ENCODE results near the gene FAM98C.
A peak's percentile ranks its signal among the peaks of the same experiment; 100 is the strongest.

FAM98C gene

DNA sequence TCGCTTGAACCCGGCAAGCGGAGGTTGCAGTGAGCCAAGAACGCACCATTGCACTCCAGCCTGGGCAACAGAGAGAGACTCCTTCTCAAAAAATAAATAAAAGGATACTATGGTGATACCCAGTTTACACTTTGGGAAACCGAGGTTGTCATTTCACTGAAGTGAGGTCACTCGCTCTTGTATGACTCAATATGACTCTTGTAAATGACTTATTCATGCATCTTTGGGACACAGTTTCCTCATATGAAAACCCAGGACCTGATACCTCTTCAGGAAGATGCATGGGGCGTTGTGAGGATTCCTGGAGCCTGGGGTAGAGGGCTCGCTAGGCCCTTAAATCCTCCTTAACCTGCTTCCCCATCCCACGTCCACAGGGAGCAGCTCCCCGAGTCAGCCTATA lies 24.0 kb upstream of the FAM98C start:
- DNase-seq = no peak

DNA sequence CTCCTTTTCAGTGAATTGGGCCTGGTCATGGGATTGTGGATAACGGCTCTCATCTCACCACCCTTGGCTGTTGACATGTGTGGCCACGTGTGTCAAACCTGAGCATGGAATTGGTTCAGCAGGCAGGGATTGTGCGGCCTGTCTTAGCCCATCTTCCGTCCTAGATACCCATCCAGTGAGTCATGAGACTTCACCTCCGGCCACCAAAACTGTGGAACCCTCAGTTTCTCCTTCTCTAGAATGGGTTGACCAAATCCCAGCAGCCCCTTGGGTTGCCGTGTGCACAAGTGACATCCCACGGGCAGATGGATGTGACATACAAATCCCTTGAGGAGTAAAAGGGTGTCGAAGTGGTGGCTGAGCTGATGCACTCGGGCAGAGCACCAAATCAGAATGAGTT lies 21.8 kb upstream of the FAM98C start:
- no peak for DNase-seq

DNA sequence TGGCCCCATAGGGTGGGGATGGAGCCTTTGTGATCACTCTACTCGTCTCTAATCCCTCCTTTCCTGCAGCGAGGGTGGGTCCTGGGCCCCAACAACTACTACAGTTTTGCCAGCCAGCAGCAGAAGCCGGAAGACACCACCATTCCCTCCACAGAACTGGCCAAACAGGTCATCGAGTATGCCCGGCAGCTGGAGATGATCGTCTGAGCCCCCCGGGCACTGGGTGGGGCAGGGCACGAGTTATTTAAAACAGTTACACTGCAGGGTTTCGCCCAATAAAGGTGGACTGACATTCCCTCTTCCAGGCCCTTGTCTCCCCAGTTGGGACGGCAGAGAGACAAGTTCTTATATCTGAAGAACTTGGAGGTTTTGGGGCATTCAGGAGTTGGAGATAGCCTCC lies 19.7 kb upstream of the FAM98C start:
- no peak for DNase-seq

DNA sequence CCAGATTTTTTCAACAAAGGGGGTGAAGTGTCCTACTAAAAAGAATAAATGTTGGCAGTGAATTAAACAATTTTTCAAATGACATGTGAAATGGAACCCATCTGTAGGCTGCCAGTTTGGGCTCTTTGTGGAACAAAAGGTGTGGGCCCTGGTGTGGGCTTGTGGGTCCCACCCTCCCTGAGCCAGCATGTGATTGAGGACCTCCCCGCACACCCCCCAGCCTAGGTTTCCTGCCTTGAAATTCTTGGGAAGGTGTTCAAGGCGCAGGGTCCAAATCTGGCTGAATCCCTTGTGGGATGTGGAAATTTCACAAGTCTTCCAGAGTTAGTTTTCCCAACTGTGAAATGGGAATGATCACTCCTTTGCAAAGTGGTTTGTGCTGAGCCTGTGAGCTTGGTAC lies 19.1 kb upstream of the FAM98C start:
- no peak for DNase-seq

- DNase-seq = no peak
These were observed 18.5 kb upstream of the FAM98C start for GRCh38 chr19:38384209-38385027.

- no peak for DNase-seq
These were observed 17.7 kb upstream of the FAM98C start for GRCh38 chr19:38385057-38385803.

- DNase-seq = no peak
These were observed 17.1 kb upstream of the FAM98C start for GRCh38 chr19:38385804-38386257.

- DNase-seq = no peak
These were observed 16.5 kb upstream of the FAM98C start for GRCh38 chr19:38386300-38386970.

- DNase-seq = no peak
These were observed 15.8 kb upstream of the FAM98C start for GRCh38 chr19:38386971-38387549.

GRCh38 chr19:38387550-38388348 lies 15.1 kb upstream of the FAM98C start, which contains the start of gene GGN:
GGN (minus strand) TSS chr19:38388034; CDS start chr19:38387261, 773 bp downstream.
- DNase-seq = peak; percentile 75

DNA sequence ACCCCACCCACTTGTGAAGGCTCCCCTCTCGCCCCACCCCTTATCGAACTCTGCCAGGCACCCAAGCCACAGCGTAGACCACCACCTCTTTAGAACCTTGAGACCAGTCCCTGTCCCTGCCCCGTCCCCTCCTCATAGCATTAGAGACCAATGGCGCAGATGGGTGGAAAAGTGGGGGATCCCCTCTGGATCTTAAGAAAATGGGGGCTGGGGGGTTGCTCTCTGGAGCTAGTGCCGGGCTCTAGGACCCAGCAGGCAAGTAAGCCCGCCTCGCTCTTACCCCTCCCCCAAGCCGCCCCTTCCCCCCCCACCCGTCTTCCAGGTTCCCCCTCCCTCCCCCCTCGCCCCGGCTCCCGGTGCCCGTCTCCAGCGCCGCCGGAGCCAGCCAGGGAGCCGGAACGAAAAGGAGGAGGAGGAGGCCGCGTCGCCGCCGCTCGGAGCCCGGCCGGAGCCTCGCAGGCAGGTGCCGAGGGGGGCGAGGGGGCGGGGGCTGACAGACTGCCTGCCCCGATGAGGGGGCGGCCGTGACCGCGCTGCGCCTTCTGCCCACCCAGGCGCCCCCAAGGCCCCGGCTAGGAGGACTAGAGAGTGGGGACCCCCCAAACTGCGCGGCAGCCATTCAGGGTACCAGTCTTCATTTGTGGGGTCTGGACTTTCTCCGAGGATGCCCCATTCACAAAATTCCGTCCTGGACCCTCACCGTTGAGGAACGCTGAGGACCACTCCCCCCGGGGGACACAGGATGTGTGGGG lies 14.4 kb upstream of the FAM98C start, which contains the start of gene SPRED3:
TSS of gene SPRED3 (plus strand) at position 349 of the 752 bp plus-strand sequence. CDS start 1,606 bp downstream, outside the sequence.
- no peak for DNase-seq

- DNase-seq = no peak
These were observed 13.6 kb upstream of the FAM98C start for GRCh38 chr19:38389101-38389925.

DNA sequence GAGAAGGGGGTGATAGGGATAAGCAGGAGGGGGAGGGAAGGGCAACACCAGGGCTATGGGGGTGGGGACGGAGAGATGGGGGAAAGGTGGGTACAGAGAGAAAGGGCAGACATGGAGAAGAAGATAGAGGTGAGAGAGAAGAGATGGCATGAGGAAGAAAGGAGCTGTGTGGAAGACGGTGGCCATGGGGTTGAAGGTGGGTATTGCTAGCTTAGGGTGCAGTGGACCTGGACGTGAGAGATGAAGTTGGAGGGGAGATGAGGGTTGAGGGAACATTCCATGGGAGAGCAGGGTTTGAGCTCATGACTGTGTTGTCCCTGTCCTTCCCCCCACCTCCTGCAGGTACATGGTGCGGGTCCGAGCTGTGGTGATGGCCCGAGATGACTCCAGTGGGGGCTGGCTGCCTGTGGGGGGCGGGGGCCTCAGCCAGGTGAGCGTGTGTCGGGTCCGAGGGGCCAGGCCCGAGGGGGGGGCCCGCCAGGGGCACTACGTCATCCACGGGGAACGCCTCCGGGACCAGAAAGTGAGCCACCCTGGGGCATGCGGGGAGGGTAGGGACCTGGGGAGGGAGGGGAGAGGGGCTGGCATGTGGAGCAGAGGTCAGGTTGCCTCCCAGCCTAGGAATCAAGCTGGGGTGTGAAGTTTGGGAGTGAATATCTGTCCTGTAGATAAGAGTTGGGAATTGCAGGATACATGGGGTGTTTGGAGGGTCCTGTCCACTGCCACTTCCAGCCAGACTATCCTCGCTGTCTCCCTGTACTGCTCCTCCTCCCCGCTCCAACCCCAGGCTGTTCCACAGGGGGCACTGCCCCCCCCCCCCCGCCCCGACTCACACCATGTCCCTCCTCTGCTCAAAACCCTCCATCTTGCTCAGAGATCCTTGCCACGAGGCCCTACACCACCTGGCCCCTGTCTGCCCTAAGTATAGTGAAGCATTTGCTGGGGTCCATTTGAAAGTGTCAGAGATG lies 12.7 kb upstream of the FAM98C start:
- no peak for DNase-seq

- DNase-seq = no peak
These were observed 10.9 kb upstream of the FAM98C start for GRCh38 chr19:38391911-38392464.

GRCh38 chr19:38392707-38393308 lies 10.1 kb upstream of the FAM98C start:
- DNase-seq = no peak

DNA sequence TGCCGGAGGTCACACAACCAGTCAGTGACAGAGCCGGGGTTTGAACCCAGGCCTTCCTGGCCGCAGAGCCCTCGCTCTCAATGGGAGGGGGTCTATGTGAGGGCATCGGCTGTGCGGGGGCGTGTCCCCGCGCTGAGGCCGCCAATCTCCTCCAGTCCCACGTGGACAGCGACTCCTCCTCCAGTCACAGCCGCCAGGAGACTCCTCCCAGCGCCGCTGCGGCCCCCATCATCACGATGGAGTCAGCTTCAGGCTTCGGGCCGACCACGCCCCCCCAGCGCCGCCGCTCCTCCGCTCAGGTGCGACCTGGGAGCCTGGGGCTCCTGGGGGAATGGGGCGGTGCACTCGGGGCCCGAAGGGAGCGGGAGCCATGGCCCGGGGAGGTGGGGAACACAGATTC lies 8.4 kb upstream of the FAM98C start:
- DNase-seq = peak; percentile 69

DNA sequence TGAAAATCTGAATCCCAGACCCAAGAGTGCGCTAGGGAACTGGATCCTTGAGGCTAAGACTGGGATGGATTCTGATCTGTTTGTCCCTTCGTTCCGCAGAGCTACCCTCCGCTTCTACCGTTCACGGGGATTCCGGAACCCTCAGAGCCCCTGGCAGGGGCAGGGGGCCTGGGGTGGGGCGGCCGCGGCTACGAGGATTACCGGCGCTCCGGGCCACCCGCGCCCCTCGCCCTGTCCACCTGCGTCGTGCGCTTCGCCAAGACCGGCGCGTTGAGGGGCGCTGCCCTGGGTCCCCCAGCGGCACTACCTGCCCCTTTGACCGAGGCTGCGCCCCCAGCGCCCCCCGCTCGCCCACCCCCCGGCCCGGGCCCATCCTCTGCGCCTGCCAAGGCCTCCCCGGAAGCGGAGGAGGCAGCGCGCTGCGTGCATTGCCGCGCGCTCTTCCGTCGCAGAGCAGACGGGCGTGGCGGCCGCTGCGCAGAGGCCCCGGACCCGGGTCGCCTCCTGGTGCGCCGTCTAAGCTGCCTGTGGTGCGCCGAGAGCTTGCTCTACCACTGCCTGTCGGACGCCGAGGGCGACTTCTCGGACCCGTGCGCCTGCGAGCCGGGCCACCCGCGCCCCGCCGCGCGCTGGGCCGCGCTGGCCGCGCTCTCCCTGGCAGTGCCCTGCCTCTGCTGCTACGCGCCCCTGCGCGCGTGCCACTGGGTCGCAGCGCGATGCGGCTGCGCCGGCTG lies 7.3 kb upstream of the FAM98C start:
- DNase-seq = peak; percentile 55

- no peak for DNase-seq
These were observed 3.8 kb upstream of the FAM98C start for GRCh38 chr19:38399081-38399480.
